ENCODE data around the gene GSTO1. TPM values are rescaled to one million over a fixed set of nuclear protein-coding genes. Genes with fewer than 3 reads are reported as not detected.

GSTO1 gene
- total and polyA plus RNA-seq, 9 of the 15 experiments (the other 6 are each of a cell fraction or from before 2014, with no cell fraction given), result 136 to 592 (median 237) TPM

DNA sequence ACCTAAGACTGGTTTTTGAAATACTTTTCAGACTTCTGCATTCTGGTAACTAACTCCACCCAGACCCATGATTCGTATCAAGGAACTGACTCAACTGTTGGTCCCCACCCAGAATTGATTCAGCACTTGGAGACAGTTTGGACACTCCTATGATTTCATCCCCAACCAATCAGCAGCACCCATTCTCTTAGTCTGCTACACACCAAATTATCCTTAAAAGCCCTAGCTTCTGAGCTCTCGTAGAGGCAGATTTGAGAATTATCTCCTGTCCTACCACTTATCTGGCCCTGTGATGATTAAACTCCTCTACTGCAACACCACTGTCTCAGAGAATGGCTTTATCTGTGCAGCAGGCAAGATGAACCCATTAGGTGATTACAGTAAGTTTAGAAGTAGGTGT is 7.7 kb upstream of the GSTO1 start (continued):
- TF ChIP-seq, protein P1, sequence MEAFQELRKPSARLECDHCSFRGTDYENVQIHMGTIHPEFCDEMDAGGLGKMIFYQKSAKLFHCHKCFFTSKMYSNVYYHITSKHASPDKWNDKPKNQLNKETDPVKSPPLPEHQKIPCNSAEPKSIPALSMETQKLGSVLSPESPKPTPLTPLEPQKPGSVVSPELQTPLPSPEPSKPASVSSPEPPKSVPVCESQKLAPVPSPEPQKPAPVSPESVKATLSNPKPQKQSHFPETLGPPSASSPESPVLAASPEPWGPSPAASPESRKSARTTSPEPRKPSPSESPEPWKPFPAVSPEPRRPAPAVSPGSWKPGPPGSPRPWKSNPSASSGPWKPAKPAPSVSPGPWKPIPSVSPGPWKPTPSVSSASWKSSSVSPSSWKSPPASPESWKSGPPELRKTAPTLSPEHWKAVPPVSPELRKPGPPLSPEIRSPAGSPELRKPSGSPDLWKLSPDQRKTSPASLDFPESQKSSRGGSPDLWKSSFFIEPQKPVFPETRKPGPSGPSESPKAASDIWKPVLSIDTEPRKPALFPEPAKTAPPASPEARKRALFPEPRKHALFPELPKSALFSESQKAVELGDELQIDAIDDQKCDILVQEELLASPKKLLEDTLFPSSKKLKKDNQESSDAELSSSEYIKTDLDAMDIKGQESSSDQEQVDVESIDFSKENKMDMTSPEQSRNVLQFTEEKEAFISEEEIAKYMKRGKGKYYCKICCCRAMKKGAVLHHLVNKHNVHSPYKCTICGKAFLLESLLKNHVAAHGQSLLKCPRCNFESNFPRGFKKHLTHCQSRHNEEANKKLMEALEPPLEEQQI (IDR thresholded peaks at IDR 0.05), result 0 out of 2 replicates have a peak, but pooled peaks have one; percentile 33
- TF ChIP-seq TAL1 (IDR thresholded peaks at IDR 0.05), result peak; percentile 35; the same call in 1 of the 2 replicates
- TF ChIP-seq RCOR1 (IDR thresholded peaks at IDR 0.05; ENCODE audit: borderline replicate concordance in 1 of 2, low read depth in 2 of 2, low read length in 2 of 2), result 0 out of 4 replicates have a peak, but pooled peaks of 1 of the 2 experiments have one; percentile 34
- TF ChIP-seq NCOR1 (IDR thresholded peaks at IDR 0.05), result peak; percentile 47; the same call in 1 of the 2 replicates

DNA sequence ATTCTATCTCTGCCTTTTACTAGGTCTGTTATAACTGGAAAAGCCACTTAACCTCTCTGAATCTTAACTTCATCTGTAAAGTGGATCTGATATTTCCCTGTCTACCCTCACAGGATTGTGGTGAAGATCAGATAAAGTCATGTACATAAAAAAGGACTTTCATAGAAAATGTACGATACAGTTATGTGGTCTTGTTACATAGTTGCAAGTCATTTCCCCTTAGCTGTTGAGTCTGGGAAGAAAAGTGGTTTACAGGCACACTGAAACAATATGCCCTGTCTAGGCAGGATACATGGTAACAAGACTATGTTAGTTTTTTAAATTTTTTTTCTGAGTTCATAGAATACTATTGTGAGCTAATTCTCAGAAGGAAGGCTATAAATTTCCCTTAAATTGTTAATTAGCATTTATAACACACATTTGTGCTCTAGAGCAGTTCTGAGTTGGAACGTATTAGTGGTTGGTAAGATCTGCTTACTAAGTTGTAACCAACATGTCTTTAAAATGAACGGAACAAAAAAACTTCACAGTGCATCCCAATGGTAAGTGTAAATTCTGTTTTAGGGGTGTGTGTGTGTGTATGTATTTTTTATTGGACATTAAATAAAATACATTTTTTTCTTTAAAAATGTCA is 7.1 kb upstream of the GSTO1 start:
- intact Hi-C loops (cut with micrococcal nuclease) (no loop called here), in situ Hi-C loops (cut with MboI) (no loop called here)
- POLR2A ChIA-PET, result no interaction called here
- Histone ChIP-seq H3K9me3 (replicated peaks; ENCODE audit: control insufficient read depth, insufficient read depth, low read depth, low read length) (peaks cover 12% of the 10 kb centered on the region), H3K9ac (ENCODE audit: insufficient read depth in 1 of 2, low read depth in 2 of 2, low read length in 2 of 2) (no peak overlapping the region), H3K4me3 (no peak overlapping the region), H3K9me1 (ENCODE audit: control insufficient read depth, insufficient read depth, low read length) (no peaks in the 10 kb centered on the region), H3K27me3 (ENCODE audit: control insufficient read depth in 2 of 2, insufficient read depth in 2 of 2, low read length in 2 of 2) (no peaks in the 10 kb centered on the region), H3K4me1 (replicated peaks in 1 of 2; ENCODE audit: control insufficient read depth in 2 of 2, insufficient read depth in 2 of 2, low read length in 2 of 2) (peaks cover 0 to 7% of the 10 kb centered on the region in 2 experiments; a peak in 3 of 5 replicates), H2AFZ (ENCODE audit: low read depth, low read length) (peak overlapping the region; percentile 39), H3K27ac (ENCODE audit: extremely low read depth, low read depth, low read length) (peak overlapping the region; percentile 49; the same call in 1 of the 3 replicates), H3K36me3 (ENCODE audit: control insufficient read depth, insufficient read depth, low read length) (no peaks in the 10 kb centered on the region), H3K4me2 (ENCODE audit: insufficient read depth, low read length) (0 out of 2 replicates have a peak overlapping the region, but pooled peaks have one; percentile 13), H3K79me2 (ENCODE audit: control insufficient read depth, insufficient read depth, low read length) (no peaks in the 10 kb centered on the region), H4K20me1 (replicated peaks; ENCODE audit: control insufficient read depth, insufficient read depth, low read length) (no peaks in the 10 kb centered on the region)
- FAIRE-seq (no peak), ATAC-seq (peak; percentile 18; the same call in 1 of the 3 replicates), DNase-seq (ENCODE audit: extremely low read depth in 1 of 4, low spot score in 3 of 4) (no peak)
- no TSS peak for BruUV-seq (replicated peaks)
- CTCF ChIA-PET (ENCODE audit: low intra/inter-chr PET ratio), result no interaction called here
- TF ChIP-seq NFE2 (IDR thresholded peaks at IDR 0.05; ENCODE audit: low read depth) (0 out of 2 replicates have a peak, but pooled peaks have one; percentile 19), YY1 (IDR thresholded peaks at IDR 0.05; ENCODE audit: borderline replicate concordance in 1 of 3, control insufficient read depth in 1 of 3, extremely low read depth in 1 of 3, insufficient read depth in 3 of 3, insufficient read length in 1 of 3, insufficient replicate concordance in 2 of 3, low read depth in 1 of 3, low read length in 2 of 3) (no peak)
- WGBS (ENCODE audit: insufficient coverage, low coverage, missing lambda C conversion rate), result 61% methylated on average over 3 of the region's 3 CpGs
